Gastroesophageal sphincter (tissue), 4 donors: Measurements from ENCODE around the gene STK32C. TPM values are rescaled to one million over a fixed set of nuclear protein-coding genes. Genes with fewer than 3 reads are reported as not detected.

Experiments
- ATAC-seq: fragments of 150-250 bp; one replicate; pipeline ENCODE4 v1.9.1; 2016; ENCODE audit warnings: mild to moderate bottlenecking, moderate library complexity
- H3K27ac ChIP-seq, 4 donors: fragments of 200-600 bp; sonication (generic) in 3 of 4; 1 replicate in 3 of 4; 2 replicates in 1 of 4; pipeline ENCODE4 v1.5.1; 2016 to 2019
- H3K27me3 ChIP-seq: fragments of 200-600 bp; sonication (generic); one replicate; pipeline ENCODE4 v1.5.1; 2019
- H3K36me3 ChIP-seq, 2 donors: fragments of 200-600 bp; sonication (generic); one replicate each; pipeline ENCODE4 v1.5.1; 2019; ENCODE audit warnings: control low read depth in 1 of 2
- H3K4me1 ChIP-seq, 3 donors: fragments of 200-600 bp; sonication (generic); 1 replicate in 2 of 3; 2 replicates in 1 of 3; pipeline ENCODE4 v1.5.1; 2016 to 2019; ENCODE audit warnings: control low read depth in 2 of 3
- H3K4me3 ChIP-seq, 2 donors: fragments of 200-600 bp; sonication (generic); one replicate each; pipeline ENCODE4 v1.5.1; 2019; ENCODE audit warnings: mild to moderate bottlenecking in 1 of 2, moderate library complexity in 1 of 2
- H3K9me3 ChIP-seq, 3 donors: fragments of 200-600 bp; sonication (generic); one replicate each; pipeline ENCODE4 v1.5.1; 2017 to 2019; ENCODE audit warnings: control low read depth in 2 of 3
- CTCF ChIP-seq, 4 experiments: fragments of 200-600 bp in 2 of 4; fragments of 450-650 bp in 2 of 4; sonication (generic) in 1 of 4; IDR thresholded peaks; one replicate each; pipeline ENCODE4 v1.5.1; 2017 to 2019; ENCODE audit warnings: antibody characterized with exemption in 4 of 4, mild to moderate bottlenecking in 2 of 4, moderate library complexity in 2 of 4
- EP300 ChIP-seq: sonication (generic); formaldehyde crosslinking; IDR thresholded peaks from one replicate; pipeline ENCODE4 v1.6.1; 2017; ENCODE audit warnings: antibody characterized with exemption, mild to moderate bottlenecking
- POLR2A ChIP-seq, 2 donors: fragments of 450-650 bp; IDR thresholded peaks; one replicate each; pipeline ENCODE4 v1.6.1; 2017; ENCODE audit warnings: antibody characterized with exemption in 2 of 2, mild to moderate bottlenecking in 2 of 2, moderate library complexity in 1 of 2
- POLR2AphosphoS5 ChIP-seq: sonication (generic); formaldehyde crosslinking; IDR thresholded peaks from one replicate; pipeline ENCODE4 v1.6.1; 2017; ENCODE audit warnings: antibody characterized with exemption
- WGBS, 2 donors: methylation state at CpG; one replicate each; pipeline ENCODE4 v1.1.5; 2018; ENCODE audit warnings: low coverage in 1 of 2; 5-methylcytosine and 5-hydroxymethylcytosine counted together
- total RNA-seq, 4 donors: library from RNA; depleted of rRNA; stranded (reverse); fragments of >200 nt; gene quantifications; one replicate each; pipeline ENCODE4 v1.1.0, GENCODE V29; 2016

The STK32C gene
- total RNA-seq, 4 donors from 2014 or later: 3.8 to 13.0 (median 5.1) TPM

- H3K4me1 ChIP-seq: peaks cover 0 to 3% (median 0%) of the 10 kb centered on the region in 3 donors
- 74% methylated on average over 12 of the region's 36 CpGs; no CpG with 5 or more reads in 1 of the 2 donors for WGBS, 2 donors
- H3K9me3 ChIP-seq: no peaks in the 10 kb centered on the region
- peaks cover 0 to 49% of the 10 kb centered on the region in 2 donors for H3K36me3 ChIP-seq
- no peak overlapping the region for H3K4me3 ChIP-seq
- TF ChIP-seq POLR2A (IDR thresholded peaks at IDR 0.05) (no peak), POLR2AphosphoS5 (no peak)
- no peak overlapping the region for H3K27ac ChIP-seq
- peaks cover 28% of the 10 kb centered on the region for H3K27me3 ChIP-seq
- ATAC-seq: no peak
These were observed 137.0 kb downstream of the STK32C start for GRCh38 chr10:132170561-132171361.

GRCh38 chr10:132169766-132170560, 137.8 kb downstream of the STK32C start:
- Histone ChIP-seq H3K36me3 (peaks cover 0 to 55% of the 10 kb centered on the region in 2 donors), H3K27ac (no peak overlapping the region), H3K4me3 (no peak overlapping the region), H3K9me3 (no peaks in the 10 kb centered on the region), H3K27me3 (peaks cover 32% of the 10 kb centered on the region), H3K4me1 (no peaks in the 10 kb centered on the region)
- no peak for ATAC-seq
- TF ChIP-seq POLR2AphosphoS5: no peak
- no peak for TF ChIP-seq EP300
- no peak for TF ChIP-seq CTCF (IDR thresholded peaks at IDR 0.05)
- TF ChIP-seq POLR2A (IDR thresholded peaks at IDR 0.05): no peak
- no CpG with 5 or more reads among the region's 46 CpGs for WGBS, 2 donors

GRCh38 chr10:132169031-132169765, 138.6 kb downstream of the STK32C start:
- WGBS, 2 donors: 93 to 100% methylated on average over 2 to 3 of the region's 42 CpGs
- Histone ChIP-seq H3K9me3 (no peaks in the 10 kb centered on the region), H3K27me3 (peaks cover 31% of the 10 kb centered on the region), H3K36me3 (peaks cover 0 to 61% of the 10 kb centered on the region in 2 donors), H3K4me3 (no peak overlapping the region), H3K4me1 (no peaks in the 10 kb centered on the region), H3K27ac (no peak overlapping the region)
- ATAC-seq: no peak
- TF ChIP-seq POLR2AphosphoS5: no peak

- H3K4me1 ChIP-seq: peaks cover 0 to 1% (median 0%) of the 10 kb centered on the region in 3 donors
- H3K9me3 ChIP-seq: no peaks in the 10 kb centered on the region
- no peak for ATAC-seq
- 70% methylated on average over 2 of the region's 28 CpGs; no CpG with 5 or more reads in 1 of the 2 donors for WGBS, 2 donors
- no peak for TF ChIP-seq CTCF (IDR thresholded peaks at IDR 0.05)
- TF ChIP-seq POLR2A (IDR thresholded peaks at IDR 0.05): no peak
- TF ChIP-seq EP300: no peak
- TF ChIP-seq POLR2AphosphoS5: no peak
- no peak overlapping the region for H3K27ac ChIP-seq
- no peak overlapping the region for H3K4me3 ChIP-seq
- peaks cover 27% of the 10 kb centered on the region for H3K27me3 ChIP-seq
- peaks cover 0 to 61% of the 10 kb centered on the region in 2 donors for H3K36me3 ChIP-seq
These were observed 139.1 kb downstream of the STK32C start for GRCh38 chr10:132168571-132169030.

GRCh38 chr10:132167976-132168375, 139.8 kb downstream of the STK32C start:
- Histone ChIP-seq H3K4me1 (peaks cover 0 to 8% (median 0%) of the 10 kb centered on the region in 3 donors), H3K27ac (no peak overlapping the region), H3K4me3 (no peak overlapping the region), H3K36me3 (peaks cover 0 to 61% of the 10 kb centered on the region in 2 donors), H3K27me3 (peaks cover 27% of the 10 kb centered on the region), H3K9me3 (no peaks in the 10 kb centered on the region)
- ATAC-seq: no peak
- TF ChIP-seq EP300 (no peak), CTCF (IDR thresholded peaks at IDR 0.05) (no peak), POLR2AphosphoS5 (no peak), POLR2A (IDR thresholded peaks at IDR 0.05) (no peak)
- WGBS, 2 donors: 85% methylated on average over 4 of the region's 17 CpGs; no CpG with 5 or more reads in 1 of the 2 donors
